GM18873 (cell line): Measurements from ENCODE around the gene GRID1.

ENCODE experiments used
- ATAC-seq: cut with Tn5 transposase; IDR thresholded peaks from one replicate; pipeline ENCODE4 v1.9.1; 2021; ENCODE audit warnings: mild to moderate bottlenecking, moderate library complexity, moderate number of reproducible peaks; ENCODE audit not compliant: unreplicated experiment, low FRiP score

The GRID1 gene

GRCh38 chr10:85607043-85607695 is 759.4 kb downstream of the GRID1 start:
- ATAC-seq, result no peak

GRCh38 chr10:85606401-85606800 is 760.2 kb downstream of the GRID1 start:
- ATAC-seq, result no peak

- no peak for ATAC-seq
These were observed 761.7 kb downstream of the GRID1 start for GRCh38 chr10:85604884-85605283.

- ATAC-seq, result no peak
These were observed 762.4 kb downstream of the GRID1 start for GRCh38 chr10:85604136-85604725.

- ATAC-seq, result no peak
These were observed 763.2 kb downstream of the GRID1 start for GRCh38 chr10:85603151-85603940.

GRCh38 chr10:85602713-85603112 is 763.9 kb downstream of the GRID1 start:
- ATAC-seq, result no peak

GRCh38 chr10:85602306-85602705 is 764.3 kb downstream of the GRID1 start:
- ATAC-seq, result no peak

- no peak for ATAC-seq
These were observed 765.1 kb downstream of the GRID1 start for GRCh38 chr10:85601526-85601925.

GRCh38 chr10:85600744-85601081 is 765.9 kb downstream of the GRID1 start:
- no peak for ATAC-seq

GRCh38 chr10:85600026-85600743 is 766.4 kb downstream of the GRID1 start:
- ATAC-seq, result no peak

- no peak for ATAC-seq
These were observed 767.5 kb downstream of the GRID1 start for GRCh38 chr10:85599081-85599480.

- ATAC-seq, result no peak
These were observed 767.9 kb downstream of the GRID1 start for GRCh38 chr10:85598646-85599045.

- no peak for ATAC-seq
These were observed 769.6 kb downstream of the GRID1 start for GRCh38 chr10:85597006-85597405.

GRCh38 chr10:85596389-85596788 is 770.2 kb downstream of the GRID1 start:
- no peak for ATAC-seq

- ATAC-seq, result no peak
These were observed 772.4 kb downstream of the GRID1 start for GRCh38 chr10:85594239-85594638.

GRCh38 chr10:85593226-85593772 is 773.3 kb downstream of the GRID1 start:
- no peak for ATAC-seq

GRCh38 chr10:85581371-85581770 is 785.2 kb downstream of the GRID1 start:
- no peak for ATAC-seq

GRCh38 chr10:85580585-85580984 is 786.0 kb downstream of the GRID1 start:
- ATAC-seq, result no peak

GRCh38 chr10:85578860-85579259 is 787.7 kb downstream of the GRID1 start:
- ATAC-seq, result no peak

GRCh38 chr10:85575441-85575840 is 791.2 kb downstream of the GRID1 start:
- no peak for ATAC-seq

GRCh38 chr10:85570871-85571270 is 795.7 kb downstream of the GRID1 start:
- no peak for ATAC-seq
